ENCODE results near the gene ANTKMT.
"Not testable (repeated sequence)": the region's sequence is repeated elsewhere in the genome, so short reads cannot be mapped to it uniquely, and the experiment has no call there.

Gene ANTKMT

DNA sequence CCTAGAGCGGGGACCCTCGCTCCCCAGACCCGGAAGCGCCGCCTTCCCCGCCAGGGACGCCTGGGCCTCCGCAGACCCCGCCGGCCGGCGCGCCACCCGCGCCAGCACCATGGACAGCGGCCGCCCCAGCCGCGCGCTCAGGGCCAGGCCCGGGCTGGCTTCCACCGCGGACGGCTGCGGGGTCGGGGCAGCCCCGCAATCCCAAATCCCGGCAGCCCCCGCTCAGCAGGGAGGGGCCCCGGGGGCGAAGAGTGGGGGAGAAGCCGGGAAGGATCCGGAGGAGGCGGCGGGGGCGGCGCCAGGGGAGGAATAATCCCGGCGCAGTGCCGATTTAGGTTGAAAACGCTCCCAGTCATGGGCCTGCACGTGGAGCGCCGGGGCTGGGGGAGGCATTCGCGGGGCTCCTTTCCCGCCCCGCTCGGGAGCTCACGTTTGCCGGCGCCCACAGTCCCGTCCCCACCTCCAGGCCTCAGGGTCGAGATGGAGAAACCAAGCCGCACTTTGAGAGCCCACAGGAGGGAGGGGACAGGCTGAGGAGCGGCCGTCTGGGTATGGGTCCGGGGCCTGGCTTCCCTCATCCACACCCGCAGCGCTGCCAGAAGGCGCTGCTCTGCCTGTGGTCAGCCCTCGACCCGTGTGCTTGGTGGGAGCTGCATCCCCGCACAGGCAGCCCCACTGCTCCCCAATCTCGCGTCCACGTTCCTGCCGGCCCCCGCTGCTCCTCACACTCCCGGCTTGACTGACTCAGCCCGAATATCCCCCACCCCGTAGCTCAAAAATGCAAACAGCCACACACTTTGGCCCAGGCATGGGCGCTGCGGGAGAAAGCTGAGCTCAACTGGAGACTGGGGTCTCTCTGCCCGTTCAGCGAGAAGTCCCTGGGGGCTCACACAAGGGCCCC is 20.0 kb upstream of the ANTKMT start:
- DNase-seq, result no peak

DNA sequence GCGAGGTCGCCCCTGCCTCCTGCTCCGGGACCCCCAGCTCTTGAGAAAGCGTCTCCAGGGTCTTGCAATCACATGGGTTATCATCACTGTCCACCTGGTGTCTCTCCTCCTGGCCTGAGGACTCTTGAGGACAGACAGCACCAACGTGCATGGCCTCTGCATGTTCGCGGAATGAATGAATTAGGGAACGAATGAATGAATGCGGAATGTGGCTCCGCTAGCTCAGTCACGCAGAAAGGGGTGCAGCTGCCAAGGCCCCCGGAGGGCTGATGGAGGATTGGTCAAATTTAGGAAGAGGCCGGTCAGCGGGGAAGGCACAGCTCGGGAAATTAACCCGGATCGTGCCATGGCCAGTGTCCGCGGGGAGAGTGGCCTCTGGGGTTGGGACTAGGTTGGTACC is 18.6 kb upstream of the ANTKMT start:
- no peak for DNase-seq

DNA sequence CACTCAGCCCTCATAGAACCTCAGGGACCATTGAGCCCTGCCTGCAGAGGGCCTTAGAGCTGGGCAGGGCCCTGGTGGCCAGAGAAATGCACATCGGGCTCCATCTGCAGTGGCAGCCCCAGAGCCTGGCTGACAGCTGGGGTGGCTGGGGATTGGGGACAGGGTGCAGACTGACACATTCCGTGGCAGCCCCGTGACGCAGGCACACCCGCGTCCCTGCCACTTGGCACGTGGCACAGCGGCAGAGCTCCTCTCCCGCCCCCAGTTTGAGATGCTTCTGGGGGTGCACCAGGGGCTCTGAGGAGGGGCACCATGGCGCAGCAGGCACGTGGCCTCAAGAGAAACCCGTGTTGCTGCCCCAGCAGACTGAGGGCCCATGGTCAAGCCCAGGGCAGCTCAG is 17.5 kb upstream of the ANTKMT start:
- DNase-seq, result no peak

DNA sequence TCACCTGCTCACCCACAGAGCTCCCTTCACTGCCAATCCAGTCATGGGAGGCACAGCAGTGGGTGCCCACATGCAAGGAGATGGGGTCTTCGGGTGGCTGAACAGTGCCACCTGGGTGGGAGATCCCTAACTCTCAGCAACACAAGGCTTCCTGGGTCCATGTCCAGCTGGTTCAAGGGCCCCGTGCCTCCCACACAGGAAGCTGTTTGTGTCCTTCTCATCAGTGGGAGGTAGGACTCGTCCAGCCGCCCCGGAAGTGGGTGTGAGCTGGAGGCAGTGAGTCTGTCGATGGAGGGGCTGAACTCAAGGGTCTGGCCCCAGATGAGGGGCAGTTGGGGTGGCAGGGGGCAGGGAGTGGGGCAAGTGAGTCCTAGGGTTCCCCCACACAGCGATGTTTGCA is 16.9 kb upstream of the ANTKMT start:
- DNase-seq, result no peak

DNA sequence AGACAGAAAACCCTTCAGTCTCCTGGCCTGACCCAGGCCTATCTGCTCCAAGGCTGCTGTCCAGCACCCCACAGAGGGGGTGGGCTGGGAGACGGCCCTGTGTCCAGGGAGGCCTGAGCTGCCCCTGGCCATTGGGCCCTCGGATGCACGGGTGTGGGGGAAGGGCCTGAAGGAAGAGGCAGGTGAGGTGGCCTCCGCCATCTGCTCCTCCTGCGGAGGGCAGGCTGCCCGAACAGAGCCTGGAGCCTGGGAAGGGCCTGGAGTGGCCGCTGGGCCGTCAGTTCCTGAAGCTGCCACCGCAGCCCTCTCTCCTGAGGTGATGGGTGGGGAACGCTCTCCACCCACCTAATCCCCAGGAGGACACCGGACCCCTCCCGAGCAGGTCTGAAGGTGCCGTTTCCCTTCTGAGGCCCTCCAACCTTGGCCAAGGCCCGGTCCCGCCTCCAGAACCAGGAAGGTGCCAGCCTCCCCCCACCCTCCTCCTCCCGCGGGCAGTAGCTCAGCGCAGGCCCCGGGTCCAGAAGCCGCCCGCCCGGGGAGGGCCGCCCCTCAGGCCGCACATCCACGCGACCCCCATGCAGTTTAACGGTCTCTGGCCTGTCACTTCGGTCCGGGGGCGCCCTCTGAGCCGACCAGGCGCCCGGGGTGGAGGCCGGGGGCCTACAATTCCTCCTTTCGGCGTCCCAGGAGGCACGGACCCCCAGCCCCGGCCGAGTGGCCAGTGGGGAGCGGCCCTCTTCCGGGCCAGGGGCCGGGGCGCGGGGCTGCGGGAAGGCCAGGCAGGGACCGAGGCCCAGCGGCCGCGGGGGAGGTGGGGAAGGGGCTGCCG is 16.2 kb upstream of the ANTKMT start:
- no peak for DNase-seq

DNA sequence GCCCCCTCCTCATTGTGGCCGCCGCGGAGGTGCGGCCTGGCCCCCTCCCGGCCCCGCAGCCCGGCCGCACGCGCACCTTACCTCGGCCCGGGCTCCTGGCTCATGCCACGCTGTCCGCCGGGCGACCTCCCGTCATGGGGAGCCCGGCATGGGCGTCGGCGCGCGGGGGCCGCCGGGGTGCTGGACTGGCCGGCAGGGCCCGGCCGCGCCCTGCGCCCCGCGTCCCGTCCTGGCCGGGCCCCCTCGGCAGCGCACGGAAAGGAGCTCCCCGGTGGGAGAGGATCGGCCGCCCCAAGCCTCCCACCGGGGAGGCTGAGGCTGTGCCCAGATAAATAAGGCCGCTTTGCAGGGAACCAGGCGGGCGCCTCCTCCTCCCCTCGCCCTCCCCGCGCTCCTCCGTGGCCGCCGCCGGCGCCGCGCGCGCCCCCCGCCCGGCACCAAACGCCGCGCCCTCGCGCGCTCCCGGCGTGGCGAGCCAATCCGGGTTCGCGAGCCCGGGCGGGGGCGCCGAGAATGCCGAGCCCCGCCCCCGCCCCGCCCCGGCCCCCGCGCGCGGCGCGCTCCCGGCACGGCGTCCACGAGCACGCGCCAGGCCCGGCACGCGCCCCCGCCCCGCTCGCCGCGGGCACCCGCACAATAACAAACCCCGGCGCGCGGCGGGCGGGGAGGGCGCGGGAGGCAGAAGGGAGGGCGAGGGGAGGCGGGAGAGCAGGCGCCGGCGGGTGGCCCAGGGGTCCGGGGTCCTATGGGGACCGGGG is 15.3 kb upstream of the ANTKMT start, which contains the start of gene FBXL16:
Gene FBXL16, minus strand, starts transcription at position 371 of the 758 bp plus-strand sequence. CDS start 8,396 bp downstream, outside the sequence.
- peak; percentile 40 for DNase-seq

DNA sequence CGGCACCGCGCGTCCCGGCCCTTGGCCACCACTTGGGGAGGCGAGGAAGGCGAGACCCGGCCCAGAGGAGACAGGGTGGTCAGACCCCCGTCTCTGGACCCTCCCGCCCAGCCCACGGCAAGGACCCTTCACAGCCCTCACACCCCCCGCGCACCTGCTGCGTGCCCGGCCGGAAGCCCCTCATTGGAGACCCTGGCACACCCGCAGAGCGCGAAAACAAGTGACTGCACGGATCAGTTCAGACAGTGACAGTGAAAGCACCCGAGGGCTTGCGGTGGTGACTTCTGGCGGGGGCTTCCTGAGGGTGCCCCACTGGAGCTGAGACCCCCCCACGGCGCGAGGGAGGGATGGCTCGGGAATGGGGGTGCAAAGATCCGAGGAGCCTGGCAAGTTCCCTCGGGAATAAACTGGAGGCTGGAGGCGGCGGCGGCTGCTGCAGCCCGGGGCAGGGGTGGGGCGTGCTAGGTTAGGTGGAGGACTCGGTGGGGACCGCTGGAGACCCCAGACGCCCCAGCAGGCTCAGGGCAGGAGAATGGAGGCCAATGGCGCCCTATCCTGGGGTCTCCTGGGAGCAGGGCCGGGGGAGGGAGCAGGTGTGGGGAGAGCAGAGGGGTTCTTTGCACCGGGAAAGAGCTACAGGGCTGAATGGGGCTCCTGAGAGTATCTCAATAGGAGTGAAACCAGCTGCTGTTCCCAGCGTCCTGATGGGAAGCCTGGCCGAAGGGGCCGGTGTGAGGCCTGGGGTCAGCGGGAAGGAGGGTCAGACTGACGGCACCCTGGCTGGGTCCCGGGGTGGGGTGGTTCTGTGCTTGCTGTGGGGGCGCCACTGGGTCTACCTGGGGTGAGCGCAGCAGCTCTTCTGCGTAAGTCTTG is 14.5 kb upstream of the ANTKMT start:
- no peak for DNase-seq

DNA sequence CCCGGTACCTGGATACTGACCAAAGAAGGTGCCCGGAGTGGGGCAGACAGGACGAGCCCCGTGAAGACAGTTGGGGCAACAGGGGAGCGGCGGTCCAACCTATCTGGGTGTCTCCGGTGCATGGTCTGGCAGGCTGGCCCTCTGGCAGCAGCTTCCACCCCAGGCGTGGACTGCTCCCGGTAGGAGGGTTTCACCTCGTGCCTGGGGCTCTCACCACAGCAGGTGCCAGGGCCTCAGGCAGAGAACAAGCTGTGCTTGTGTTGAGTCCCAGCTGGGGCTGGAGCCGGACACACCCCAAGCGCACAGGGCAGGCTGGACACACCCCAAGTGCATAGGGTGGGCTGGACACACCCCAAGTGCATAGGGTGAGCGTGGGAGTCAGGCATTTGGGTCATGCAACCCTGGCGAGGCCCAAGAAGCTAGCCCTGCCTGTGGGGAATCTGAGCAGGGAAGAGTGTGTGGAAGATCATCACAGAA is 13.8 kb upstream of the ANTKMT start:
- DNase-seq, result no peak

DNA sequence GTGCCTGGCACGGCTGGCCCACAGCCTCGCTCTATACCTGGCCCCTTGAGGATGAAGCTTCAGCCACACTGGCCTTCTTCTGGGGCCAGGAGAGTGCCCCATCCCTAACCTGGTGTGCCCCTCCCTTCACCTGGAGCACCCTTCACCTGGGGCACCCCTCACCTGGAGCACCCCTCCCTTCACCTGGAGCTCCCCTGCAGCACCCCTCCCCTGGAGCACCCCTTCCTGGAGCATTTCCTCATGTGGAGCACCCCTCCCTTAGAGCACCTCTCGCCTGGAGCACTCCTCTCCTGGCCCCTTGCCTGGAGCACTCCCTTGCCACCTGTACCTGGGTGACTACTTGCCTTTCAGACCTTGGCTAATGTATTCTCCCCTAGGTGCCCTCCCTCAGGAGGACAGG is 12.9 kb upstream of the ANTKMT start:
- no peak for DNase-seq

DNA sequence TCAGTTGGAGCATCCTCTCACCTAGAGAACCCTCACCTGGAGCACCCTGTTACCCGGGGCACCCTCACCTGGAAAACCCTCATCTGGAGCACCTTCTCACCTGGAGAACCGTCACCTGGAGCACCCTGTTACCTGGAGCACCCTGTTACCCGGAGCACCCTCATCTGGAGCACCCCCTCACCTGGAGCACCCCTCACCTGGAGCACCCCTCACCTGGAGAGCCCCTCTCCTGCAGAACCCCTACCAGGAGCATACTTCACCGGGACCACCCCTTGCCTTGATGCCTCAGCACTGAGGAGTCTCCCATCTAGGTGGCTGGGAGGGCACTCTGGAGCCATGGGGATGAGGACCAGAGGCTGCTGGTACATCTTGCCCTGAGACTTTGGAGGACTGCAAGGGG is 12.0 kb upstream of the ANTKMT start:
- DNase-seq, result no peak

DNA sequence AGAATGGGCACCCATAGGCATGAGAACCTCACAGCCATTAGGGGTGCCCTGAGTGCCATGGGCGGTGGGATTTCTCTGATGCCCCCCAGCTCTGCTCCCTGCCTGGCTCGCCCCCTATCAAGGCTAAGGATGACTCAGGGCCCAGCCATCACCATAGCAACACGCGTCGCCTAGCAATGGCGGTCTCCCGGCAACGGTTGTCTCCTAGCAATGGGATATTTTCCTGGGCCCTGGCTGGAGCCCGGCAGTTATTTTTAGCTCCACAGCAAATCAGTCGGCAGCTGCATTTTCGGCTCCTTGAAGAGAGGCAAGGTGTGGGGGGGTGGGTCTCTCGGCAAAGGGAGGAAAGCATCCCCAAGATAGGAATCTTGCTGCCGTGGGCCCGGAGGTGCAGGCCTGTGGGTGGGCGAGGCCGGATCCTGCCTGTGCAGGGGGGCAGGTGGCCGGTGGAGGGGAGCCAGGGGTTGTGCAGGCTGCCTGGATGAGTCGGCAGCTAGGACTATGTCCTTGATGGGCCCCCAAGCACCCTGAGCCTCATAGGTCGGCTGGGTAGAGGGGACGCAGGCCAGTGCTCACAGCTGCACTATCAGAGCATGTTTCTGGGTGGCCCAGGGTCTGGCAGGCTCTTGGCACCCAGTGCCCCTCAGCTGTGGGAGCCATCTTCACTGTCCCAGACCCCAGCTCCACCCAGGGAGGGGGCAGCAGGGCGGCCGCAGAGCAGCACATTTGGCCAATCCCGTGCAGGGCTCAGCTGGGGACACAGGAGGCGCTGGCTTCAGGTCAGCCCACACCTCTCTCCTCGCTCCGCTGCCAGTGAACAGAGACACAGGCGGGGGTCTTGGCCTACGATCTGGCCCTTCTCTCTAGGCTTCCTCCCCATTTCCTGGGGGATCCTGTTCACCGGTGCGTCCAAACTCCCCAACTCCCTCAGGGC is 11.1 kb upstream of the ANTKMT start:
- peak; percentile 77 for DNase-seq

DNA sequence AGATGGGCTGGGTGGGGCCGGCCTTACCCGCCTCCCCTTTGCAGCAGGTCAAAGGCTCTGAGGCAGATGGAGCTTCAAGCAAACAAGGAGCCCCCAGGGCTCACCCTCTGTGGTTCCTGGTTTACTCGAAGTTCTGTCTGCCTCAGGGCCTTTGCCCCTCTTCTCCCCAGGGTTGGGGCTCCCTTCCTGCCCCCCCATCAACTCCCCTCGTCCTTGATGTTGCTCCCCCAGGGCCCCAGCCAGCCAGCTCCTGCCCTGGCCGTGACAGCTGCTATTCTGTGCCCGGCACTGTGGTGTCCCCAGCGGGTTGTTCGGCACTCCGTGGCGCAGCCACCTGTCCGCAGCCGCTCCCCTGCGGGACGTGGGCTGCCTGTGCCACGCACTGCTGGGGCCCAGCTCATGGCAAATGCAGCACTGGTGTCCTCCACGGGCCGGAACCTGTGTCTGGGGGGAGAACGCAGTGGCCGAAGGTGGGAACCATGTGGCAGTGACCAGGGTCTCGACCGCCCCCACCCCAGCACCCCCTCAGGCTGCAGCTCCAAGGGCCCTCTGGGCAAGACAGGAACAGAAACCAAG is 10.4 kb upstream of the ANTKMT start:
- no peak for DNase-seq

DNA sequence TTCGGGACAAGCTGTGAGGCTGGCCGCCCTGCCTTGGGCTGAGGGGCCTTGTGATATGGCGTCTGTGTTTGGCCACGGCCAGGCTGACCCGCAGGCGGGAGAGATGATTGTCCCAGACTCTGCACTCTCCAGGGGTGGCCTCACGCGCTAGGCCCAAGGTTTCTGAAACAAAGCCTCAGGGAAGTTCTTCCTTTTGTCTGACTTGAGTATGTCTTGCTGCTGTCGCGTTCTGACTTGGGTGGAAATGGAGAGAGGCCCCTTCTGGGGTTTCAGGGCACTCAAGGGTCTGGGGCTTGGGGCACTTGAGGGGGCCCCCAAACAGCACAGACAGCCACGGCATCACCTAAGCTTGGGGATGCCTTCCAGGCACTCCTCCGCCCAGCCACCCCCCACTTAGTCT is 9.9 kb upstream of the ANTKMT start:
- DNase-seq, result no peak

DNA sequence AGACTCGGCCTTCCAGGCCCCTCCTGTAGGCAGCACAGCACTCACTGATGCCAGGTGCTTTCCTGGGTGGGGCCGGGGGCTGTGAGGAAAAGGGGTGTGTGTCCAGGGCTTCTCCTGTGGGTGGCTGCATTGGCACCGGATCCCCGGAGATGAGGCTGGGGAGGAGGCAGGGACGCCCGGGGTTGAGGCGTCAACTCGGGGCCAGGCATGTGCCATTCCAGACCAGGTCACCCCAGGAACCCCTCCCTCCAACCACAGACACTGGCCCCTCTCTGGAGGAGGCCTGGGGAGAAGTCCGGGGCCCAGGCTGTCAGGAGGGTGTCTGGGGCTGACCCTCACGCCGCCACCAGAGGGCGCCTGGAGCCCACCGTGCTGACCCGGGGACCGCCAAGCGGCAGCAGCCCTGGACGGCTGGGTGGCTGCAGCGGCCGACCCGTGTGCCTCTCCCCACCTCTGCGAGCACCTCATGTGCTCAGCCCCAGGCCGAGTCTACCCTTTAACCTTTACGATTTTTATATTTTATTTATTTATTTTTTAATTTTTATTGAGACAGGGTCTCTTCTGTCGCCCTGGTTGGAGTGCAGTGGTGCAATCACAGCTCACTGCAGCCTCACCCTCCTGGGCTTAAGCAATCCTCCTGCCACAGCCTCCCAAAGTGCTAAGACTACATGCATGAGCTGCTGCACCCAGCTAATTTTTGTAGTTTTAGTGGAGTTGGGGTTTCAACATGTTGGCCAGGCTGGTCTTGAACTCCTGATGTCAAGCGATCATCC is 9.2 kb upstream of the ANTKMT start:
- DNase-seq, result peak; percentile 24

DNA sequence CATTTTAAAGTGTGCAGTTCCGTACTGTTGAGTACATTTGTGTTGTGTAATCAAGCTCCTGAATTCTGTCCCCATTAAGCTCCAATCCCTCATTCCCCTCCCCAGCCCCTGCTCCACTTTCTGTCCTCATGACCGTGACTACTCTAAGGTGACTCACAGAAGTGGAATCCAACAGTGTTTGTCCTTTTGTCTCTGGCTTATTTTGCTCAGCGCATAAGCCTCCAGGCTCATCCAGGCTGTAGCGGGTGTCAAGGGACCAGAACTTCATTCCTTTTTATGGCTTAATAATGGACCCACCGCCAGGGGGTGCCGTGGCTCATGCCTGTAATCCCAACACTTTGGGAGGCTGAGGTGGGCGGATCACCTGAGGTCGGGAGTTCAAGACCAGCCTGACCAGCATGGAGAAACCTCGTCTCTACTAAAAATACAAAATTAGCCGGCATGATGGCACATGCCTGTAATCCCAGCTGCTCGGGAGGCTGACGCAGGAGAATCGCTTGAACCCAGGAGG is 8.2 kb upstream of the ANTKMT start:
- not testable (repeated sequence) for DNase-seq

DNA sequence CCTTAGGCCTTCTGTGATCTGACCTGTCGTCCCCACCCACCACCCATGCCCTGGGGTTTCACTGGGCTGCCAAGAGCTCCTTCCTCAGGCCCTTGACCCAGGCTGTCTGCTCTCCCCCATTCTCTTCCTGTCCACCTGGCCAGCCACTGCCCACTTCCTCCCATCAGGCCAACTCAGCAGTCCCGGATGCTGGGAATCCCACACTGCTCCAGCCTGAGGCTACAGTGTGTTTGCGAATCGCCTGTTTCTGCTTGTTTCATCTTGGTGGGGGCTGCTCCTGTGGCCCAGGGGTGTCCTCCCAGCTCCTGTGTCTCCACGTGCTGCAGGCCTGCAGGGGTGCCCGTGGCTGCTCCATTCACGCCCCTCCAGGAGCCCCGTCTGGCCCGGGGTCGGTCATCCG is 6.9 kb upstream of the ANTKMT start:
- DNase-seq, result no peak

DNA sequence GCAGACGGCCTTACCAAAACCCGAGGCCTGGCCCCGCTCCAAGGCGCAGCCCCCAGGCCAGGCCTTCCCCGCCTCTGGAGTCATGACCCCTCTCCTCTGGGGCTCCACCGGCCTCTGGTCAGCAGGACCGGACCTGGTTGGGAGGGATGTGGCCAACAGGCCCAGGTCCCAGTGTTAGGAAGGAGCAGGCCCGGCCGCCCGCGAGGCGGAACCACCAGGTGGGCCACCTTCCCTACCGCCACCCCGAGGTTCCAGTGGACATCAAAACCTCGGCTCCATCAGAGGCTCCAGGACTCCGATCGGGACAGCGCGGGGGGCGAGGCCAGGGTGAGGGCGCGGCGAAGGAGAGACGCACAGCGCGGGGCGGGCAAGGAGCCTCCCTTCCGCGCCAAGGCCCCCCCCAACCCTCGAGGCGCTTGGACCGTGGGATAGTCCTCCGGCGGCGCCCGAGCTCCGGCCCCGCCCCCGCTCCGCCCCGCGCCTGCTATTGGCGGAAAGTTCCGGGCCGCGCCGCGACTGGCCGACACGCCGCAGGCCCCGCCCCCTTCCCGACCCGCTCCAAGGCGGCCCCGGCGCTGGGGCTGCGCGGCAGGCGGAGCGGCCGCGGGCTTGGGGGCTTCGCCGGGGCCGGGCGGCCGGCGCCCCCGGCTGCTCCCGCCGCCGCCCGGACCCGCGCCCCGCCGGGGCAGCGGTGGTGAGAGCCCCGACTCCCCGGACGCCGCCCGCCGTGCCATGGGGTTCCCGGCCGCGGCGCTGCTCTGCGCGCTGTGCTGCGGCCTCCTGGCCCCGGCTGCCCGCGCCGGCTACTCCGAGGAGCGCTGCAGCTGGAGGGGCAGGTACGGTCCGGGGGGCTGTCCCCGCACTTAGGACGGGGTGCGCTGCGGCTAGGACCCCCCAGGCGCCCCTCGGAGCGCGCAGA is 6.1 kb upstream of the ANTKMT start, which contains the start of gene METRN:
Gene METRN, plus strand, starts transcription at position 561 of the 919 bp plus-strand sequence. Its CDS starts 172 bp downstream, at position 733.
- peak; percentile 41 for DNase-seq

Measured in NCI-H1105 (cell line).